ENCODE data around the gene ST8SIA1. TPM values are rescaled to one million over a fixed set of nuclear protein-coding genes. Genes with fewer than 3 reads are reported as not detected.

ST8SIA1 gene
- total and polyA plus RNA-seq, 2 of the 4 experiments (the other 2 are of a cell fraction) = not detected

DNA sequence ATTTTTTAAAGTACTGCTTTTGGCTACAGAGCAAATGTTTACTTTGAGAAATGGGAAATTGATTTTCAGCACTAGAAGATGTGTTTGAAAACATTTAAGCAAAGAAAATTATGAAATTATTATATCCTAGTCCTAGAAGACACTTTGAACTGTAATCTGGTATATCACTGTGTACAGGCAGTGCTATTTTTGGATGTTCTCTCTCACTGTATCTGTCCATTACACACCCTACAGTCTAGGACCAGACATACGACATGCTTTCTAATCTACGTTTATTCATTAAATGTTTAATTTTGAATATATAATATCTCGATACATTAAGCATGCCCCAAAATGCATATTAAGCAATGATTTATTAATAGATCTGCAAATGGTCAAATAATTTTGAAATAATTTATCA, 82.5 kb downstream of the ST8SIA1 start:
- H2BK120ac ChIP-seq (ENCODE audit: low read depth, low read length) = no peak overlapping the region
- H3K9me1 ChIP-seq (ENCODE audit: insufficient read depth, low read length) = no peaks in the 10 kb centered on the region
- H4K91ac ChIP-seq (ENCODE audit: insufficient read depth, low read depth, low read length) = no peak overlapping the region
- H3K79me1 ChIP-seq (ENCODE audit: low read depth in 1 of 2, low read length in 2 of 2) = no peaks in the 10 kb centered on the region
- dilution Hi-C loops (cut with HindIII; ENCODE audit: low sequenced_read_pairs, unreplicated experiment) = no loop called here
- in situ Hi-C loops (cut with MboI; ENCODE audit: low sequenced_read_pairs) = no loop called here
- ChIA-PET POLR2A (ENCODE audit: unreplicated experiment) (no interaction called here), CTCF (no interaction called here)
- intact Hi-C loops (cut with micrococcal nuclease) = no loop called here
- H3K4me1 ChIP-seq (ENCODE audit: control insufficient read depth, insufficient read depth, low read length) = no peaks in the 10 kb centered on the region; the same call in 1 of the 2 replicates
- no peak overlapping the region for H2BK5ac ChIP-seq (ENCODE audit: low read depth, low read length, poor library complexity, severe bottlenecking)
- no peak overlapping the region for H3K18ac ChIP-seq (ENCODE audit: low read depth, low read length)
- no peak overlapping the region for H3K4me2 ChIP-seq (ENCODE audit: low read depth, low read length)
- H3K27me3 ChIP-seq (ENCODE audit: control insufficient read depth, insufficient read depth, low read length) = peaks cover 6% of the 10 kb centered on the region
- no peak overlapping the region for H2BK20ac ChIP-seq (ENCODE audit: low read depth, low read length)
- no peak overlapping the region for H2AK5ac ChIP-seq (ENCODE audit: low read depth, low read length)
- no peaks in the 10 kb centered on the region for H4K20me1 ChIP-seq (ENCODE audit: insufficient read depth, low read length)
- no peak for TF ChIP-seq MXI1 (IDR thresholded peaks at IDR 0.05; ENCODE audit: borderline replicate concordance, low read depth, low read length)
- no peak for TF ChIP-seq RFX5 (IDR thresholded peaks at IDR 0.05; ENCODE audit: low read depth, low read length)
- no peak for TF ChIP-seq CEBPB (IDR thresholded peaks at IDR 0.05; ENCODE audit: low read depth, low read length)
- TF ChIP-seq, protein P1, sequence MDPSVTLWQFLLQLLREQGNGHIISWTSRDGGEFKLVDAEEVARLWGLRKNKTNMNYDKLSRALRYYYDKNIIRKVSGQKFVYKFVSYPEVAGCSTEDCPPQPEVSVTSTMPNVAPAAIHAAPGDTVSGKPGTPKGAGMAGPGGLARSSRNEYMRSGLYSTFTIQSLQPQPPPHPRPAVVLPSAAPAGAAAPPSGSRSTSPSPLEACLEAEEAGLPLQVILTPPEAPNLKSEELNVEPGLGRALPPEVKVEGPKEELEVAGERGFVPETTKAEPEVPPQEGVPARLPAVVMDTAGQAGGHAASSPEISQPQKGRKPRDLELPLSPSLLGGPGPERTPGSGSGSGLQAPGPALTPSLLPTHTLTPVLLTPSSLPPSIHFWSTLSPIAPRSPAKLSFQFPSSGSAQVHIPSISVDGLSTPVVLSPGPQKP (IDR thresholded peaks at IDR 0.05; ENCODE audit: borderline replicate concordance, low read depth, low read length) = no peak
- TF ChIP-seq MAFK (IDR thresholded peaks at IDR 0.05; ENCODE audit: low read depth, low read length) = no peak
- no peak for TF ChIP-seq MAZ (IDR thresholded peaks at IDR 0.05; ENCODE audit: borderline replicate concordance, low read depth, low read length)
- TF ChIP-seq RCOR1 (IDR thresholded peaks at IDR 0.05; ENCODE audit: insufficient replicate concordance, low read length) = no peak
- no peak for TF ChIP-seq CHD1 (IDR thresholded peaks at IDR 0.05; ENCODE audit: low read depth, low read length)
- no peak for TF ChIP-seq BHLHE40 (IDR thresholded peaks at IDR 0.05; ENCODE audit: low read depth, low read length)
- no peak for TF ChIP-seq NFE2L2 (IDR thresholded peaks at IDR 0.05; ENCODE audit: low read depth, low read length)
- TF ChIP-seq SMC3 (IDR thresholded peaks at IDR 0.05; ENCODE audit: low read depth, low read length) = no peak
- TF ChIP-seq, protein P2, sequence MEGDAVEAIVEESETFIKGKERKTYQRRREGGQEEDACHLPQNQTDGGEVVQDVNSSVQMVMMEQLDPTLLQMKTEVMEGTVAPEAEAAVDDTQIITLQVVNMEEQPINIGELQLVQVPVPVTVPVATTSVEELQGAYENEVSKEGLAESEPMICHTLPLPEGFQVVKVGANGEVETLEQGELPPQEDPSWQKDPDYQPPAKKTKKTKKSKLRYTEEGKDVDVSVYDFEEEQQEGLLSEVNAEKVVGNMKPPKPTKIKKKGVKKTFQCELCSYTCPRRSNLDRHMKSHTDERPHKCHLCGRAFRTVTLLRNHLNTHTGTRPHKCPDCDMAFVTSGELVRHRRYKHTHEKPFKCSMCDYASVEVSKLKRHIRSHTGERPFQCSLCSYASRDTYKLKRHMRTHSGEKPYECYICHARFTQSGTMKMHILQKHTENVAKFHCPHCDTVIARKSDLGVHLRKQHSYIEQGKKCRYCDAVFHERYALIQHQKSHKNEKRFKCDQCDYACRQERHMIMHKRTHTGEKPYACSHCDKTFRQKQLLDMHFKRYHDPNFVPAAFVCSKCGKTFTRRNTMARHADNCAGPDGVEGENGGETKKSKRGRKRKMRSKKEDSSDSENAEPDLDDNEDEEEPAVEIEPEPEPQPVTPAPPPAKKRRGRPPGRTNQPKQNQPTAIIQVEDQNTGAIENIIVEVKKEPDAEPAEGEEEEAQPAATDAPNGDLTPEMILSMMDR (conservative IDR thresholded peaks at IDR 0.05; ENCODE audit: low read depth, low read length) = no peak
- no peak for TF ChIP-seq RAD21 (IDR thresholded peaks at IDR 0.05; ENCODE audit: low read length)
- no peak for TF ChIP-seq POLR2A (IDR thresholded peaks at IDR 0.05; ENCODE audit: low read depth, low read length)
- TF ChIP-seq FOS (IDR thresholded peaks at IDR 0.05; ENCODE audit: low read depth, low read length) = no peak
- TF ChIP-seq, protein P3, sequence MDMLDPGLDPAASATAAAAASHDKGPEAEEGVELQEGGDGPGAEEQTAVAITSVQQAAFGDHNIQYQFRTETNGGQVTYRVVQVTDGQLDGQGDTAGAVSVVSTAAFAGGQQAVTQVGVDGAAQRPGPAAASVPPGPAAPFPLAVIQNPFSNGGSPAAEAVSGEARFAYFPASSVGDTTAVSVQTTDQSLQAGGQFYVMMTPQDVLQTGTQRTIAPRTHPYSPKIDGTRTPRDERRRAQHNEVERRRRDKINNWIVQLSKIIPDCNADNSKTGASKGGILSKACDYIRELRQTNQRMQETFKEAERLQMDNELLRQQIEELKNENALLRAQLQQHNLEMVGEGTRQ (IDR thresholded peaks at IDR 0.05; ENCODE audit: low read depth, low read length) = no peak
- H3K4ac ChIP-seq (ENCODE audit: low read depth, low read length) = no peak overlapping the region
- H2AK9ac ChIP-seq (replicated peaks; ENCODE audit: low read depth, low read length, poor library complexity) = no peak overlapping the region
- ATAC-seq (ENCODE audit: low read depth) = no peak
- H3K27ac ChIP-seq (ENCODE audit: insufficient read depth, low read length) = no peak overlapping the region
- no peak overlapping the region for H3K14ac ChIP-seq (replicated peaks; ENCODE audit: low read depth, low read length)
- H3K9ac ChIP-seq (ENCODE audit: low read depth, low read length) = no peak overlapping the region
- H4K8ac ChIP-seq (ENCODE audit: low read depth in 2 of 2, low read length in 2 of 2) = no peak overlapping the region
- H2AFZ ChIP-seq (replicated peaks; ENCODE audit: low read length, poor library complexity) = no peak overlapping the region
- no peak overlapping the region for H4K5ac ChIP-seq (ENCODE audit: low read depth, low read length)
- H2BK15ac ChIP-seq (ENCODE audit: low read depth, low read length) = no peak overlapping the region
- DNase-seq = no peak
- no TSS peak for BruUV-seq (replicated peaks)
- no CpG with 5 or more reads among the region's 3 CpGs for WGBS, 2 experiments (ENCODE audit: extremely low coverage in 2 of 2, insufficient read length in 1 of 2)
- no peak overlapping the region for H3K4me3 ChIP-seq (ENCODE audit: insufficient read depth, low read depth, low read length)
- H3K9me3 ChIP-seq (ENCODE audit: control insufficient read depth, insufficient read depth, low read length) = no peaks in the 10 kb centered on the region
- H3K56ac ChIP-seq (ENCODE audit: extremely low read depth, insufficient read depth, low read length) = no peak overlapping the region
- no peak overlapping the region for H3K23ac ChIP-seq (ENCODE audit: low read depth, low read length)
- no peaks in the 10 kb centered on the region for H3K36me3 ChIP-seq (ENCODE audit: control insufficient read depth, insufficient read depth, low read length)
